NT2/D1 (cell line): ENCODE measurements around the gene P3H3.

Experiments
- DNase-seq: peaks from one replicate; pipeline ENCODE4 v3.0.0-alpha.2; 2011; ENCODE audit warnings: low read depth, low spot score
- H3K27me3 ChIP-seq: 2 replicates; pipeline ENCODE4 v1.6.0; 2011; ENCODE audit warnings: mild to moderate bottlenecking; ENCODE audit not compliant: insufficient read length, insufficient read depth
- H3K36me3 ChIP-seq: 2 replicates; pipeline ENCODE4 v1.6.1; 2011; ENCODE audit warnings: mild to moderate bottlenecking, low read length, mixed read lengths; ENCODE audit not compliant: insufficient read depth, insufficient read length
- H3K4me1 ChIP-seq: 2 replicates; pipeline ENCODE4 v1.5.1; 2011; ENCODE audit not compliant: insufficient read depth, insufficient read length
- H3K4me3 ChIP-seq: 2 replicates; pipeline ENCODE4 v1.5.1; 2011; ENCODE audit warnings: low read depth; ENCODE audit not compliant: insufficient read length
- H3K9ac ChIP-seq: 2 replicates; pipeline ENCODE4 v1.6.0; 2011; ENCODE audit warnings: low read depth; ENCODE audit not compliant: insufficient read length
- H3K9me3 ChIP-seq: 2 replicates; pipeline ENCODE4 v1.5.1; 2011; ENCODE audit warnings: mild to moderate bottlenecking, low read length; ENCODE audit not compliant: insufficient read depth
- SUZ12 ChIP-seq: IDR thresholded peaks from 2 replicates; pipeline ENCODE4 v1.6.1; 2011; ENCODE audit not compliant: insufficient read length, insufficient read depth; ENCODE audit errors: extremely low read depth
- YY1 ChIP-seq: IDR thresholded peaks from 2 replicates; pipeline ENCODE4 v1.6.1; 2011; ENCODE audit not compliant: insufficient read length, insufficient read depth
- ZNF274 ChIP-seq: IDR thresholded peaks from 2 replicates; pipeline ENCODE4 v1.6.1; 2011; ENCODE audit warnings: mild to moderate bottlenecking, low read depth, low read length

The P3H3 gene

GRCh38 chr12:6783828-6784227 lies 44.4 kb upstream of the P3H3 start:
- Histone ChIP-seq H3K9me3 (no peaks in the 10 kb centered on the region), H3K36me3 (no peaks in the 10 kb centered on the region), H3K9ac (no peak overlapping the region), H3K27me3 (no peaks in the 10 kb centered on the region), H3K4me1 (peaks cover 30% of the 10 kb centered on the region), H3K4me3 (no peak overlapping the region)
- no peak for DNase-seq
- TF ChIP-seq YY1: no peak
- no peak for TF ChIP-seq SUZ12
- TF ChIP-seq ZNF274: no peak

- no peak for DNase-seq
- Histone ChIP-seq H3K27me3 (no peaks in the 10 kb centered on the region), H3K36me3 (no peaks in the 10 kb centered on the region), H3K4me3 (no peak overlapping the region), H3K9ac (peak overlapping the region; percentile 0), H3K9me3 (no peaks in the 10 kb centered on the region), H3K4me1 (peaks cover 30% of the 10 kb centered on the region)
- TF ChIP-seq ZNF274 (no peak), SUZ12 (no peak)
Measured at GRCh38 chr12:6784296-6784695, 43.9 kb upstream of the P3H3 start.

- Histone ChIP-seq H3K4me3 (no peak overlapping the region), H3K9ac (peak overlapping the region; percentile 0), H3K9me3 (no peaks in the 10 kb centered on the region), H3K4me1 (peaks cover 31% of the 10 kb centered on the region), H3K36me3 (no peaks in the 10 kb centered on the region), H3K27me3 (no peaks in the 10 kb centered on the region)
- TF ChIP-seq SUZ12: no peak
- no peak for TF ChIP-seq YY1
- TF ChIP-seq ZNF274: no peak
- no peak for DNase-seq
Measured at GRCh38 chr12:6784761-6785160, 43.4 kb upstream of the P3H3 start.

GRCh38 chr12:6786416-6787094 lies 41.7 kb upstream of the P3H3 start:
- H3K36me3 ChIP-seq: no peaks in the 10 kb centered on the region
- H3K4me3 ChIP-seq: no peak overlapping the region
- no peaks in the 10 kb centered on the region for H3K27me3 ChIP-seq
- DNase-seq: peak; percentile 80
- no peaks in the 10 kb centered on the region for H3K9me3 ChIP-seq
- peak overlapping the region; percentile 58 for H3K9ac ChIP-seq
- TF ChIP-seq ZNF274: no peak
- TF ChIP-seq YY1: no peak
- no peak for TF ChIP-seq SUZ12
- peaks cover 25% of the 10 kb centered on the region for H3K4me1 ChIP-seq

- no peaks in the 10 kb centered on the region for H3K27me3 ChIP-seq
- no peak for DNase-seq
- peaks cover 28% of the 10 kb centered on the region for H3K4me1 ChIP-seq
- no peak overlapping the region for H3K4me3 ChIP-seq
- no peaks in the 10 kb centered on the region for H3K9me3 ChIP-seq
- H3K36me3 ChIP-seq: no peaks in the 10 kb centered on the region
- H3K9ac ChIP-seq: no peak overlapping the region
- TF ChIP-seq SUZ12 (no peak), YY1 (no peak), ZNF274 (no peak)
Measured at GRCh38 chr12:6787309-6787708, 40.9 kb upstream of the P3H3 start.

- Histone ChIP-seq H3K9me3 (no peaks in the 10 kb centered on the region), H3K36me3 (no peaks in the 10 kb centered on the region), H3K4me1 (peaks cover 33% of the 10 kb centered on the region), H3K9ac (peak within 1 kb of the TSS; percentile 8), H3K27me3 (no peaks in the 10 kb centered on the region), H3K4me3 (no peak within 1 kb of the TSS)
- DNase-seq: no peak
- TF ChIP-seq SUZ12: no peak
- TF ChIP-seq YY1: no peak
- TF ChIP-seq ZNF274: no peak
Measured at GRCh38 chr12:6788972-6789924, 39.0 kb upstream of the P3H3 start, which contains the start of gene CD4. TSS of gene CD4 (plus strand) at chr12:6789528. CDS start at chr12:6800139, 10,611 bp downstream.
